GM18508 (cell line): ENCODE data around the gene RREB1.

ENCODE experiments used
- ATAC-seq: cut with Tn5 transposase; IDR thresholded peaks from one replicate; pipeline ENCODE4 v1.9.1; 2021; ENCODE audit warnings: moderate number of reproducible peaks; ENCODE audit not compliant: insufficient read depth, unreplicated experiment

The RREB1 gene

DNA sequence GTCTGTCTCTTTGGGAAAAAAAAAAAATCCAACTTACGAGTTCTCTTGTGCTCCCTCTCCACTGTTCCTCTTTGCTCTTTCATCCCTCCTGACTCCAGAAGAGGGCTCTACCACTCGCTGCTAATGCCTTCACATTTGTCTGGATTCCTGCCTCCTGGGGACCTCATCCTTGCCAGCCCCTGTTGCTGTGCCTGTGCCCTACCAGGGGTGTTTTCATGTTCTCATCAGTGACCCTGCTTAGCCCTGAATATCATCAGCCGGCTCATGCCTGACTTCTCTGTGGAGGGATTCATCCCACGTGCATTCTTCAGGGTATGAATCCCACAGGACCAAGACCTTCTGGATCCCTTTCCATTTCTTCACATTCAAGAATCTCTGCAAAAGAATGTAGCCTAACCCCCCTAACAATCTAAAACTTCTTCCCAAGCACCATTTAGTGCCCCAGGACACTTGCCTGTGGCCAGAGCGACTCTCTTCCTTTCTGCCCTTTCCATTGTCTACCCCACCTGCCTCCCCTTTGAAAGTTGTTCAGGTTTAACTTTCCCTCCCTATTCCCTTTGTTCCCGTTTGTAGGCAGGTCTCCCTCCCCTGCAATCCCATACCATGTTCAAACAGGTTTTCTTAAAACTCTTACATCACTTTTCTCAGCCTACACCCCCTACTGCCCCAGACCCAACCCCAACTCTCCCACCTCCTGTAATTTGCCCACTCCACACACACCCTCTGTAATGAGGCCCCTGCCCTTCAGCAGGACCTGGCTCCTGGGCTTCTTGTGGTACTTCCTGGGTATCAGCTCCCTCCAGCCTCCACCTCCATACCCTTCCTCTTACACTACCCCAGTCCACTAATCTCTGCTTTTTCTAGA is 50.2 kb downstream of the RREB1 start:
- no peak for ATAC-seq

DNA sequence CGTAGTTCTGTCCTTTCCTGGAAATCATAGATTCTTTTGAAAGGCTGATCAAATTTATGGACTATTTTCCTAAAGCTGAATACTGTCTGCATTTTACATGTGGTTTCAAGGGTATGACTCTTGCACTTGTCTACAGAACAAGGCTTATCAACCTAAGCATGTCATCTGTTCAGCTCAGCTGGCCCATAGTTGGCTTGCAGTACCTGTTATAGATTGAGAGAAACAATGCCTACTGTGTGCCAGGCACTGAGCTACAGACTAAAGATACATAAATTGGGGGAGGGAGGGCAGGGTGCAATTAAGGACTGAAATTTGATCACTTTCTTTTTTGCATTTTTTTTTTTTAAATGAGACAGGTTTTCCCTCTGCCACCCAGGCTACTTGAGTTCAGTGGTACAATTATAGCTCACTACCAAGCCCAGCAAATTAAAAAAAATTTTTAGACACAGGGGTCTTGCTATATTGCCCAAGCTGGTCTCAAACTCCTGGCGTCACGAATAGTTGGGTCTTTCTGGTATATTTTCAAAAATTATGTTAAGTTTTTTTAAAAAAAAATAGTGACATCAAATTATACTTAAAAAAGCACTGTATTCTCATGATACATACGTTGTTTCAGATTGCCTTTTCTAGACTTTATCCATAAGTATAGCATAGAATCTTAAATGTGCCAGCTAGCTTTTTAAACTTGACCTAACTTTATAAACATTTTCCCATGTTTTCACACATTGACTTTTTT is 52.2 kb downstream of the RREB1 start:
- ATAC-seq = no peak

DNA sequence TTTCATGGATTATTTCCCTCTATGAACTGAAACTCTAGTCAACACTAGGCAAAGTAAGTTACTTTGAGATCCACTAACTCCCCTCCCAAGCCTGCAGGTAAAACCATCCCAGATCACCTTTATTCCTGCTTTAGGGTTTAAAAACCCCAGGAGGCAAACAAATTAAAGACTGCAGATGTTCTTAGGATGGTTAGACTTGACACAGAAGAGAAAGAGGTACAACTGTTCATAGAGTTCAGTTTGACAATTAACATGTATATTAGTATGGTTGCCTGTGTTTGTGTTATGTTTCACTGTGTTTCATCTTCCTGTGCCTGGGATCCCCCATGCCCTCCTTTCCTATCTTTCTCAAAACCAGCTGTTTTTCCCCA is 53.5 kb downstream of the RREB1 start:
- no peak for ATAC-seq

DNA sequence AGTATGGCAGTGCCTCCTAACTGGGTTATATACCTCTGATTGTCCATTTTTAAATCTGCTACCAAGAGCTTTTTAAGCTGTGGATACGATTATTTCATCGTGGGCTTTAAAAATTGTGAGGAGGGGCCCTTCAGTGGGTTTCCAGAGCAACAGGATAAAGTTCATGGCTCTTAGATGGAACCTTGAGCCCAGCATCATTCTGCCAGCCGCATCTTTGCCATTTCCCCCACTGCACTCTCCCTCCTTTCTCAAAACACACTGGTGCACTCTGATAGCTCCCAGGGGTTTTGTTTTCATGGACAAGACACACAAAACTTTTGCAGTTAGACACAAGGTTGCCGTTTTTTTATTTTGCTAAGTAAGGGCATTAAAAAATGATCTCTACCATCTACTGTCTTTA is 54.1 kb downstream of the RREB1 start:
- ATAC-seq = no peak

- no peak for ATAC-seq
Measured at GRCh38 chr6:7163661-7164071, 55.9 kb downstream of the RREB1 start.

DNA sequence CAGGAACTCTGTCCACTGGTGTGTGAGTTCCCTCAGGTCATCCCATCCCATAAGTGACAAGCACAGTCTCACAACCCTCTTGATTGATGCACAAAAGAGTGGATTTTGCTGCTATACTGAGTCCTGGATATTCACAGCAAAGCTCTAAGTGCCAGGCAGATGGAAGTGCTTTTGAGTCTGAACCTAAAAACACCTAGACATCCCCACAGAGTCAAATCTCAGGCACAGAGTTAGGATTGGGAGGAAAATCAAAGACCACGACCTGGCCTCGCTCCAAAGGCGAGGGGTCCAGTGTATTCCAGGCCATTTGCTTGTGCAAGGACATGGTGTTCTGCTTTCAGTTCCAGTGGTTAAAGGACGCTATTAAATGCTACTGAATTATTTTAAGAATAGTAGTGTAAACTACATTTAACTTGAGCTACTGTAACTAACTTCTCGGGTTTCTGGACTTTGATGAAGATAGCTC is 56.8 kb downstream of the RREB1 start:
- no peak for ATAC-seq

- ATAC-seq = no peak
Measured at GRCh38 chr6:7165002-7165889, 57.5 kb downstream of the RREB1 start.

GRCh38 chr6:7165890-7166267 is 58.1 kb downstream of the RREB1 start:
- ATAC-seq = no peak

GRCh38 chr6:7166410-7167293 is 58.9 kb downstream of the RREB1 start:
- ATAC-seq = no peak

DNA sequence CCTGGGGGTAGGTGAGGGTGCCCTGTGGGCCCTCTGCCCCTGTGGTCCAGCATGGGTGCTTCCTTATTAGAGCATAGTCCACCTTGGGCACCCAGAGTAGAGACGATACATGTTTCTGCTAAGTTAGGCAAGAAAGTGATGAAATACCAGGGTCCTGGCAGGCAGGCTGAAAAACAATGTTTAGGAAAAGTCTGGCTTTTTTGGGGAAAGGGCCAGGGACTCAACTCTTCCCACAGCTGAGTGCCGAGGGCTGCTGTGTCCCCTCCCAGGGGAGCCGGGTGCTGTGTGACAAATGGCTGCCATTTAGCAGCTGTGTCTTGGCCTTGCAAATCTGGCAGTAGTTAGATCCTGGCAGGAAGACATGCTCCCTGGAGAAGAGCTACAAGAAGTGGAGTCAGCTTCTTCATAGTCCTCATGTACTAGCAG is 61.5 kb downstream of the RREB1 start:
- ATAC-seq = no peak

GRCh38 chr6:7170117-7170732 is 62.5 kb downstream of the RREB1 start:
- no peak for ATAC-seq

DNA sequence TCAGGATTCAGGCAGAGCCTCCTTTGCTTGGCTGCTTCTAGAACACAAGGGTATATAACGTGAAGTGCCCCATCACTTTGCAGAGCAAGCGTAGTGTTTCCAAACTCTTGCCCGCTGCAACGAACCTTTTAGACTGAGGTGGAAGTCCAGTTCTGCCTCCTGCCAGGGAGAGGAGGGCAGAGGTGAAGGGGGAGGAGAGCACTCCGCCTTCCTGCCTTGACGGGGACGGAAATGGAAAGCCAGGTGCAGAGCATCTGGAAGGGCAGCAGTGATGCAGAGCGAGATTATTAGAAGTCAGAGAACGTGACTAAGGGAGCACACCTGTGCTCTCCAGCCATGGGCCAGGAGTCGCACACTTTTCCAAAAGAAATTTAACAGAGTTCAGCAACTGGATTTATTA is 63.4 kb downstream of the RREB1 start:
- ATAC-seq = no peak

DNA sequence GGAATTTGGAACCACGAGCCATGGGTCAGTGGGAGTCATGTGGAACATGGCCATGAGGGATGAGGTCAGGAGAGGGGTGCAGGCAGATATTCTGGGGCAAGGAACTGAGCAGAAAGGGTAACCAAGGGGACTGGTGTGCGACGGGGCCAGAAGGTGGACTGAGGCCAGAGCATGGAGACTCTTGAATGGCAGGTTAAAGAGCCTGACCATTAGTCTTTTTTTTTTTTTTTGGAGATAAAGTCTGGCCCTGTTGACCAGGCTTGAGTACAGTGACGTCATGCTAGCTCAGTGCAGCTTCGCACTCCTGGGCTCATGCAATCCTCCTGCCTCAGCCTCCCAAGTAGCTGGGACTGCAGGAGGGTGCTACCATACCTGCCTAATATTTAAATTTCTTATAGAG is 64.0 kb downstream of the RREB1 start:
- ATAC-seq = no peak

- ATAC-seq = no peak
Measured at GRCh38 chr6:7172649-7173048, 64.9 kb downstream of the RREB1 start.

GRCh38 chr6:7173843-7174503 is 66.2 kb downstream of the RREB1 start:
- ATAC-seq = no peak

GRCh38 chr6:7175462-7175861 is 67.7 kb downstream of the RREB1 start:
- no peak for ATAC-seq

- ATAC-seq = no peak
Measured at GRCh38 chr6:7176208-7176607, 68.4 kb downstream of the RREB1 start.

- no peak for ATAC-seq
Measured at GRCh38 chr6:7178280-7178679, 70.5 kb downstream of the RREB1 start.

GRCh38 chr6:7180751-7181150 is 73.0 kb downstream of the RREB1 start:
- no peak for ATAC-seq
